ENCODE results near the gene ZNF446.

DNA sequence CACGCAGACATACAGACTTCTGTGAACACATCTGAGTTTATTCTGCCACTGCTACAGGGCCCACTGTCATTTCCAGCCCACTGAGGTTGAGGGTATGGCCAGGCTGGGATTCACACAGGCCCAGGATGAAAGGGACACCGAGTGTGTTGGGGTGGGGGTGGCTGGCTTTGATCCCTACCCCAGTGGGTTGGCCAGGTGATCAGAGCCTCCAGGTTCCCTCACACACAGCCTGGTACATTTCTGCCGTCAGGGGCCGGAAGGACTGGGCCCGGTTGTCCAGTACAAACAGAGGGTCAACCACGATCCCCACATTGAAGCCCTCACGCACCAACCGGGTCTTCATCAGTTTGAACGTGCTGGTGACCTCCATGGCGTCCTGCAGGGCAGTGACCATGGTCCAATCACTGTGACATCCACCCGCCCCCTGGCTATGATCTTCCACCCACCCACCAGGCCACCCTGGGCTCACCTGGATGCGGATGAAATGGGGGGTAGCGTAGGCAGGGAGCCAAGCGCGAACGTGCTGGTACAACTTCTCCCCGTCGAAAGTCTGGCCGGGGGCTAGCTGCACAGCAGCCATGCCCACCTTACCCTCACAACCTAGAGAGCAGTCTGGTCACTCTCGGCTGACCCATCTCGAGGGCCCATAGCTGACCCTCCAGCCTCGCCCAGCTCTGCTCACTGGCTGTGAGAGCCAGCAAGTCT is 22.3 kb downstream of the ZNF446 start:
- TF ChIP-seq, protein P1, sequence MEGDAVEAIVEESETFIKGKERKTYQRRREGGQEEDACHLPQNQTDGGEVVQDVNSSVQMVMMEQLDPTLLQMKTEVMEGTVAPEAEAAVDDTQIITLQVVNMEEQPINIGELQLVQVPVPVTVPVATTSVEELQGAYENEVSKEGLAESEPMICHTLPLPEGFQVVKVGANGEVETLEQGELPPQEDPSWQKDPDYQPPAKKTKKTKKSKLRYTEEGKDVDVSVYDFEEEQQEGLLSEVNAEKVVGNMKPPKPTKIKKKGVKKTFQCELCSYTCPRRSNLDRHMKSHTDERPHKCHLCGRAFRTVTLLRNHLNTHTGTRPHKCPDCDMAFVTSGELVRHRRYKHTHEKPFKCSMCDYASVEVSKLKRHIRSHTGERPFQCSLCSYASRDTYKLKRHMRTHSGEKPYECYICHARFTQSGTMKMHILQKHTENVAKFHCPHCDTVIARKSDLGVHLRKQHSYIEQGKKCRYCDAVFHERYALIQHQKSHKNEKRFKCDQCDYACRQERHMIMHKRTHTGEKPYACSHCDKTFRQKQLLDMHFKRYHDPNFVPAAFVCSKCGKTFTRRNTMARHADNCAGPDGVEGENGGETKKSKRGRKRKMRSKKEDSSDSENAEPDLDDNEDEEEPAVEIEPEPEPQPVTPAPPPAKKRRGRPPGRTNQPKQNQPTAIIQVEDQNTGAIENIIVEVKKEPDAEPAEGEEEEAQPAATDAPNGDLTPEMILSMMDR (IDR thresholded peaks at IDR 0.05), result no peak
- TF ChIP-seq POLR2A (IDR thresholded peaks at IDR 0.05) (no peak), POLR2AphosphoS5 (IDR thresholded peaks at IDR 0.05) (no peak)
